ENCODE measurements around the gene TRMO.

GRCh38 chr9:97961361-97961760, 39.1 kb upstream of the TRMO start:
- TF ChIP-seq CTCF (IDR thresholded peaks at IDR 0.05) = no peak
- no peak for TF ChIP-seq POLR2A (IDR thresholded peaks at IDR 0.05)

All from body of pancreas (tissue), 4 donors.